Measurements from ENCODE around the gene PHLPP1. TPM values are rescaled to one million over a fixed set of nuclear protein-coding genes. Genes with fewer than 3 reads are reported as not detected.
A peak's percentile ranks its signal among the peaks of the same experiment; 100 is the strongest.

Gene PHLPP1
- total RNA-seq, 6 donors from 2014 or later, result 8.2 to 15.5 (median 13.2) TPM

- Histone ChIP-seq H3K4me1 (no peaks in the 10 kb centered on the region), H3K9me3 (no peaks in the 10 kb centered on the region), H3K4me3 (no peak overlapping the region), H3K36me3 (no peaks in the 10 kb centered on the region), H3K27ac (no peak overlapping the region), H3K27me3 (no peaks in the 10 kb centered on the region)
- DNase-seq (peak in 1 of 2 donors; percentile 58), ATAC-seq (ENCODE audit: low FRiP score in 2 of 2) (no peak)
- 89 to 91% methylated on average over 11 of the region's 11 CpGs for WGBS, 2 donors
- no peak for TF ChIP-seq POLR2A (IDR thresholded peaks at IDR 0.05)
Measured at GRCh38 chr18:62987859-62988258, 272.5 kb downstream of the PHLPP1 start.

- 65 to 79% methylated on average over 5 of the region's 5 CpGs for WGBS, 2 donors
- TF ChIP-seq CTCF (IDR thresholded peaks at IDR 0.05), result no peak
- no peak for TF ChIP-seq EP300 (IDR thresholded peaks at IDR 0.05)
- TF ChIP-seq POLR2A (IDR thresholded peaks at IDR 0.05), result no peak
- no peak for TF ChIP-seq POLR2AphosphoS5 (IDR thresholded peaks at IDR 0.05)
- DNase-seq, result no peak
Measured at GRCh38 chr18:62988471-62988870, 273.1 kb downstream of the PHLPP1 start.

GRCh38 chr18:62989195-62989594, 273.9 kb downstream of the PHLPP1 start:
- TF ChIP-seq CTCF (IDR thresholded peaks at IDR 0.05), result no peak
- no peak for TF ChIP-seq POLR2A (IDR thresholded peaks at IDR 0.05)
- no peak for TF ChIP-seq EP300 (IDR thresholded peaks at IDR 0.05)
- TF ChIP-seq POLR2AphosphoS5 (IDR thresholded peaks at IDR 0.05), result no peak
- Histone ChIP-seq H3K27me3 (no peaks in the 10 kb centered on the region), H3K9me3 (no peaks in the 10 kb centered on the region), H3K4me1 (no peaks in the 10 kb centered on the region), H3K4me3 (no peak overlapping the region), H3K36me3 (no peaks in the 10 kb centered on the region), H3K27ac (no peak overlapping the region)
- WGBS, 2 donors, result 82 to 84% methylated on average over 7 of the region's 7 CpGs
- ATAC-seq (ENCODE audit: low FRiP score in 2 of 2), result no peak
- no peak for DNase-seq

More at GRCh38 chr18:62988471-62988870, 273.1 kb downstream of the PHLPP1 start:
- no peaks in the 10 kb centered on the region for H3K27me3 ChIP-seq
- no peak overlapping the region for H3K4me3 ChIP-seq
- no peaks in the 10 kb centered on the region for H3K9me3 ChIP-seq
- ATAC-seq (ENCODE audit: low FRiP score in 2 of 2), result peak in 1 of 2 donors; percentile 18
- no peaks in the 10 kb centered on the region for H3K36me3 ChIP-seq
- H3K4me1 ChIP-seq, result no peaks in the 10 kb centered on the region
- H3K27ac ChIP-seq, result no peak overlapping the region

GRCh38 chr18:62990653-62991052, 275.3 kb downstream of the PHLPP1 start:
- Histone ChIP-seq H3K27me3 (no peaks in the 10 kb centered on the region), H3K27ac (no peak overlapping the region), H3K4me1 (no peaks in the 10 kb centered on the region), H3K9me3 (no peaks in the 10 kb centered on the region), H3K4me3 (no peak overlapping the region), H3K36me3 (no peaks in the 10 kb centered on the region)
- DNase-seq, result no peak
- TF ChIP-seq CTCF (IDR thresholded peaks at IDR 0.05) (no peak), POLR2AphosphoS5 (IDR thresholded peaks at IDR 0.05) (no peak), EP300 (IDR thresholded peaks at IDR 0.05) (no peak), POLR2A (IDR thresholded peaks at IDR 0.05) (no peak)
- 77 to 94% methylated on average over 1 of the region's 1 CpG for WGBS, 2 donors
- no peak for ATAC-seq (ENCODE audit: low FRiP score in 2 of 2)

- DNase-seq (no peak), ATAC-seq (ENCODE audit: low FRiP score in 2 of 2) (no peak)
- Histone ChIP-seq H3K4me3 (no peak overlapping the region), H3K9me3 (no peaks in the 10 kb centered on the region), H3K27ac (no peak overlapping the region), H3K36me3 (no peaks in the 10 kb centered on the region), H3K27me3 (no peaks in the 10 kb centered on the region), H3K4me1 (no peaks in the 10 kb centered on the region)
- WGBS, 2 donors, result 94 to 95% methylated on average over 8 of the region's 8 CpGs
- TF ChIP-seq POLR2A (IDR thresholded peaks at IDR 0.05), result no peak
- TF ChIP-seq POLR2AphosphoS5 (IDR thresholded peaks at IDR 0.05), result no peak
- no peak for TF ChIP-seq EP300 (IDR thresholded peaks at IDR 0.05)
- TF ChIP-seq CTCF (IDR thresholded peaks at IDR 0.05), result no peak
Measured at GRCh38 chr18:62991389-62991788, 276.0 kb downstream of the PHLPP1 start.

Data from upper lobe of left lung (tissue), 6 donors.